Neural progenitor cell (in vitro differentiated cells): ENCODE results near the gene CFH.

ENCODE experiments used
- EZH2 ChIP-seq: fragments of 200-600 bp; sonication (generic); IDR thresholded peaks from 2 replicates; pipeline ENCODE4 v1.6.1; 2017; ENCODE audit warnings: antibody characterized with exemption, mild to moderate bottlenecking, moderate library complexity
- EZH2phosphoT487 ChIP-seq: fragments of 200-600 bp; sonication (generic); IDR thresholded peaks from 2 replicates; pipeline ENCODE4 v1.6.1; 2017; ENCODE audit warnings: antibody characterized with exemption
- TF ChIP-seq, protein P1 (sequence below): fragments of 200-600 bp; sonication (generic); IDR thresholded peaks from 2 replicates; pipeline ENCODE4 v1.5.1; 2017; ENCODE audit warnings: antibody characterized with exemption, mild to moderate bottlenecking

DNA sequence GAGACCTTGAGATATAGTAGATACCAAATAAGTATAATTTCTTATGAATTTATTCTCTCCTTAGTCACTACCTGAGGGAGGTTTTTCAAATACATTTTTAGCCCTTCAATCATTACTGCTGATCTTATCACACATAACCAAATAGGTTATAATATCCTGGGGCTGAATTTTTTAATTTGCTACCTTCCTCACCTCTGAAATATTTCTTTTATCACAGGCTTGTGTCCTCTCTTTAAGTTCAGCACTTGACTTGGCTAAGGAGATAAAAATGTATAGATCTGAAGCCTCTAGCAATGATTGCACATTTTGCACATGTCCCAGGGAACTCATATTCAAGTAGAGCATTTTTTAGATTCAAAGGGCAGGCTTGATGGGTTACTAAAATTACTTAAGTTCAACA lies 23.1 kb downstream of the CFH start:
- TF ChIP-seq EZH2 (no peak), EZH2phosphoT487 (no peak)
- TF ChIP-seq, protein P1, sequence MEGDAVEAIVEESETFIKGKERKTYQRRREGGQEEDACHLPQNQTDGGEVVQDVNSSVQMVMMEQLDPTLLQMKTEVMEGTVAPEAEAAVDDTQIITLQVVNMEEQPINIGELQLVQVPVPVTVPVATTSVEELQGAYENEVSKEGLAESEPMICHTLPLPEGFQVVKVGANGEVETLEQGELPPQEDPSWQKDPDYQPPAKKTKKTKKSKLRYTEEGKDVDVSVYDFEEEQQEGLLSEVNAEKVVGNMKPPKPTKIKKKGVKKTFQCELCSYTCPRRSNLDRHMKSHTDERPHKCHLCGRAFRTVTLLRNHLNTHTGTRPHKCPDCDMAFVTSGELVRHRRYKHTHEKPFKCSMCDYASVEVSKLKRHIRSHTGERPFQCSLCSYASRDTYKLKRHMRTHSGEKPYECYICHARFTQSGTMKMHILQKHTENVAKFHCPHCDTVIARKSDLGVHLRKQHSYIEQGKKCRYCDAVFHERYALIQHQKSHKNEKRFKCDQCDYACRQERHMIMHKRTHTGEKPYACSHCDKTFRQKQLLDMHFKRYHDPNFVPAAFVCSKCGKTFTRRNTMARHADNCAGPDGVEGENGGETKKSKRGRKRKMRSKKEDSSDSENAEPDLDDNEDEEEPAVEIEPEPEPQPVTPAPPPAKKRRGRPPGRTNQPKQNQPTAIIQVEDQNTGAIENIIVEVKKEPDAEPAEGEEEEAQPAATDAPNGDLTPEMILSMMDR = no peak
